Prostate gland (tissue), 2 donors: ENCODE results near the gene GTPBP1. TPM values are rescaled to one million over a fixed set of nuclear protein-coding genes. Genes with fewer than 3 reads are reported as not detected.

Experiments used
- DNase-seq: peaks from one replicate; pipeline ENCODE4 v3.0.0-alpha.2; 2019; ENCODE audit warnings: low spot score
- H3K27ac ChIP-seq, 2 donors: fragments of 200-600 bp; sonication (generic); 2 replicates each; pipeline ENCODE4 v1.5.1; 2017 to 2019
- H3K27me3 ChIP-seq: fragments of 200-600 bp; sonication (generic); replicated peaks from 2 replicates; pipeline ENCODE4 v1.5.1; 2019; ENCODE audit not compliant: insufficient read depth
- H3K36me3 ChIP-seq, 2 donors: fragments of 200-600 bp; sonication (generic); 1 replicate in 1 of 2; 2 replicates in 1 of 2; pipeline versions ENCODE4 v1.5.1 to v1.8.1; 2017 to 2019
- H3K4me1 ChIP-seq: fragments of 200-600 bp; sonication (generic); replicated peaks from 2 replicates; pipeline ENCODE4 v1.5.1; 2019
- H3K4me3 ChIP-seq, 2 donors: fragments of 200-600 bp; sonication (generic); 2 replicates each; pipeline ENCODE4 v1.5.1; 2017 to 2019
- H3K9me3 ChIP-seq: fragments of 200-600 bp; sonication (generic); 2 replicates; pipeline ENCODE4 v1.5.1; 2017
- POLR2A ChIP-seq: fragments of 450-650 bp; IDR thresholded peaks from one replicate; pipeline ENCODE4 v1.6.1; 2016; ENCODE audit warnings: antibody characterized with exemption, mild to moderate bottlenecking
- POLR2AphosphoS5 ChIP-seq: sonication (generic); formaldehyde crosslinking; IDR thresholded peaks from one replicate; pipeline ENCODE4 v1.6.1; 2017; ENCODE audit warnings: antibody characterized with exemption
- WGBS: methylation state at CpG from one replicate; pipeline ENCODE4 v1.1.5; 2018; 5-methylcytosine and 5-hydroxymethylcytosine counted together
- intact Hi-C: fragments of 100-400 bp; cut with DNase I; formaldehyde crosslinking; loops from one replicate; pipeline ENCODE4 v1.14.2; 2022
- total RNA-seq, 2 donors: library from RNA; depleted of rRNA; stranded (reverse); fragments of >200 nt; gene quantifications; one replicate each; pipeline ENCODE4 v1.1.0, GENCODE V29; 2016
- TF ChIP-seq, protein P1 (sequence below), 4 experiments: fragments of 200-600 bp in 2 of 4; fragments of 450-650 bp in 2 of 4; sonication (generic) in 2 of 4; IDR thresholded peaks; 1 replicate in 3 of 4; 2 replicates in 1 of 4; pipeline ENCODE4 v1.5.1; 2016 to 2019; ENCODE audit warnings: antibody characterized with exemption in 4 of 4, mild to moderate bottlenecking in 2 of 4, moderate library complexity in 2 of 4

GTPBP1 gene
- total RNA-seq, 2 donors from 2014 or later, result 61.9 to 74.5 TPM

GRCh38 chr22:38773363-38773946 lies 67.7 kb downstream of the GTPBP1 start:
- intact Hi-C loops, result no loop called here
- no peak for DNase-seq

DNA sequence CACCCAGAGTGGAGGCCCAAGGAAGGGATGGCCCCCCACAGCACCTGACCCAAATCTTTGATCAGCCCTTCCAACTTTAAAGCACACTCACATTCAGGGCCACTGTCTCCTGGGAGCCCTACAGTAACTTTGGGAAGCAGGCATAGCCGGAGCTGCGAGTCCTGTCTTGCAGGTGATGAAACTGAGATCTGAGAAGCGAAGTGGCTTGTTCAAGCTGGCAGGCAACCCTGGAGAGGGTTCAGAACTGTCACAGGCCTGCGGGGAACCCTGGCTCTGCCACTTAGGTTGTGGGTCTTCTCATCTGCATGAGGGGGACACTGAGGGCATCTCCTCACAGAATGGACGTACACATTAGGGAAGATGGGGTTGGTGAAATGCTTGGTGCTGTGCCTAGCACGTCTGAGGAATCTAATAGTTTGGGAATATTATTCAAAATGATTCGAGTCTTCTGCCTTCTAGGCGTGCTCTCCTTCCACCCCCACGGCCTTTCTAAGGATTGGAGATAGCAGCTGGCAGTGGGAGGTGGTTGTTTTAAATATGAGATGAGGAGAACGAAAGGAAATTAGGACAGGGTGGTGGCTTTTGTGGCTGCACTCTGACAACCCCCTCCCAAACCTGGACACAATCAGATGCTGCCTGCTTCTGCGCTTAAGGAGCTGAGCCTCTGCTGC lies 68.9 kb downstream of the GTPBP1 start:
- no peaks in the 10 kb centered on the region for H3K27me3 ChIP-seq
- H3K27ac ChIP-seq, result peak overlapping the region in 1 of 2 donors; percentile 7
- WGBS, result 52% methylated on average over 11 of the region's 11 CpGs
- peak; percentile 56 for DNase-seq
- H3K9me3 ChIP-seq, result no peaks in the 10 kb centered on the region
- H3K4me1 ChIP-seq, result no peaks in the 10 kb centered on the region
- no peak overlapping the region for H3K4me3 ChIP-seq
- intact Hi-C loops, result no loop called here
- H3K36me3 ChIP-seq, result peaks cover 0 to 4% of the 10 kb centered on the region in 2 donors
- TF ChIP-seq POLR2AphosphoS5, result peak; percentile 17
- TF ChIP-seq, protein P1, sequence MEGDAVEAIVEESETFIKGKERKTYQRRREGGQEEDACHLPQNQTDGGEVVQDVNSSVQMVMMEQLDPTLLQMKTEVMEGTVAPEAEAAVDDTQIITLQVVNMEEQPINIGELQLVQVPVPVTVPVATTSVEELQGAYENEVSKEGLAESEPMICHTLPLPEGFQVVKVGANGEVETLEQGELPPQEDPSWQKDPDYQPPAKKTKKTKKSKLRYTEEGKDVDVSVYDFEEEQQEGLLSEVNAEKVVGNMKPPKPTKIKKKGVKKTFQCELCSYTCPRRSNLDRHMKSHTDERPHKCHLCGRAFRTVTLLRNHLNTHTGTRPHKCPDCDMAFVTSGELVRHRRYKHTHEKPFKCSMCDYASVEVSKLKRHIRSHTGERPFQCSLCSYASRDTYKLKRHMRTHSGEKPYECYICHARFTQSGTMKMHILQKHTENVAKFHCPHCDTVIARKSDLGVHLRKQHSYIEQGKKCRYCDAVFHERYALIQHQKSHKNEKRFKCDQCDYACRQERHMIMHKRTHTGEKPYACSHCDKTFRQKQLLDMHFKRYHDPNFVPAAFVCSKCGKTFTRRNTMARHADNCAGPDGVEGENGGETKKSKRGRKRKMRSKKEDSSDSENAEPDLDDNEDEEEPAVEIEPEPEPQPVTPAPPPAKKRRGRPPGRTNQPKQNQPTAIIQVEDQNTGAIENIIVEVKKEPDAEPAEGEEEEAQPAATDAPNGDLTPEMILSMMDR (IDR thresholded peaks at IDR 0.05), result no peak

More at GRCh38 chr22:38773363-38773946, 67.7 kb downstream of the GTPBP1 start:
- Histone ChIP-seq H3K4me3 (no peak overlapping the region), H3K4me1 (no peaks in the 10 kb centered on the region), H3K27ac (no peak overlapping the region), H3K36me3 (no peaks in the 10 kb centered on the region), H3K27me3 (no peaks in the 10 kb centered on the region), H3K9me3 (no peaks in the 10 kb centered on the region)
- WGBS, result 97% methylated on average over 4 of the region's 4 CpGs
- TF ChIP-seq POLR2AphosphoS5 (no peak), POLR2A (no peak)
- TF ChIP-seq, protein P1 (IDR thresholded peaks at IDR 0.05), result no peak

DNA sequence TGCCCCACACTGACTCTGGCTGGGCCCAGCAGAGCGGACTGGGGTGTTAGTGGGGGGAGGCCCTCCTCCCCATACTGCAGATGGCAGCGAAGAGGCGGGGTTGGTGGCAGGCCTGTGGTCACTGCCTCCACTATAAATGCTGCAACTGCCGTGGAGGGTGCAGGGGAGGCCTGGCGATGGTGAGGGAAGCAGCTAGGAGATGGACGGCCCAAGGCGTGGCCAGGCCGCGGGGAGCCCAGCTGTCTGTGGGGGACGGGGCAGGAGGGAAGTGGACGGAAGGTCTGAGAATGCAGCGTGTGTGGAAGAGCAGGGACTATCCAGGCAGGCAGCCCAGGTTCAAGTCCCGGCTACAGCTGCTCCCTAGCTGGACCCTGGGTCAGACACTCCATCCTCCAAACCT lies 69.9 kb downstream of the GTPBP1 start:
- Histone ChIP-seq H3K4me1 (no peaks in the 10 kb centered on the region), H3K27me3 (no peaks in the 10 kb centered on the region), H3K4me3 (no peak overlapping the region), H3K27ac (no peak overlapping the region), H3K9me3 (no peaks in the 10 kb centered on the region), H3K36me3 (peaks cover 0 to 7% of the 10 kb centered on the region in 2 donors)
- TF ChIP-seq, protein P1 (IDR thresholded peaks at IDR 0.05), result no peak
- TF ChIP-seq POLR2AphosphoS5 (no peak), POLR2A (no peak)
- intact Hi-C loops, result no loop called here
- DNase-seq, result no peak
- WGBS, result 56% methylated on average over 13 of the region's 13 CpGs

DNA sequence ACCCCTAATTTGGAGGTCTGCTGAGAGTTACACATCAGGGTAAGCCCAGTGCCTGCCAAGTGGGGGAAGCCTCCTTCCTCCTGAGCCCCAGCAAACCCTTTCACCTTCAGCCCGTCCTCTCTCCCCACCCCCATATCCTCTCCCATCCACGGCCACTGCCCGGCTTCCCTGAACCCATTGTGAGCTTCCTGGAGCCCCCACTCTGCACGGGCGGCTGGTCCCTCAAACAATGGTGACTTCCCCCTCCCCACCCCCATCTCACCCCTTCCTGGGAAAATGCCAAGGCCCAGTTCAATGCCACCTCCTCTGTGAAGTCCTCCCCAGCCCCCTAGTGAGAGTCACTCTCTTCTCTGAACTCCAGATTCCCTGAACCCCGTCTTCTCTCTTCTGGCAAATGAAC lies 70.3 kb downstream of the GTPBP1 start:
- intact Hi-C loops, result no loop called here
- Histone ChIP-seq H3K4me3 (no peak overlapping the region), H3K27ac (no peak overlapping the region), H3K36me3 (peaks cover 0 to 7% of the 10 kb centered on the region in 2 donors), H3K9me3 (no peaks in the 10 kb centered on the region), H3K27me3 (no peaks in the 10 kb centered on the region), H3K4me1 (no peaks in the 10 kb centered on the region)
- no peak for TF ChIP-seq POLR2A
- no peak for TF ChIP-seq POLR2AphosphoS5
- TF ChIP-seq, protein P1 (IDR thresholded peaks at IDR 0.05), result no peak
- DNase-seq, result no peak
- 58% methylated on average over 6 of the region's 6 CpGs for WGBS
